ENCODE measurements around the gene CAMSAP3.

CAMSAP3 gene

GRCh38 chr19:7628589-7629311, 33.1 kb downstream of the CAMSAP3 start:
- Histone ChIP-seq H3K9ac (peak overlapping the region; percentile 61), H4K20me1 (ENCODE audit: insufficient read depth) (no peaks in the 10 kb centered on the region), H3K27ac (peak overlapping the region; percentile 16; the same call in 1 of the 2 replicates), H3K4me2 (peak overlapping the region; percentile 90), H3K79me2 (ENCODE audit: insufficient read depth, low read depth) (peaks cover 45% of the 10 kb centered on the region), H3K27me3 (ENCODE audit: insufficient read depth, low read depth) (no peaks in the 10 kb centered on the region), H3K36me3 (ENCODE audit: insufficient read depth) (no peaks in the 10 kb centered on the region), H2AFZ (ENCODE audit: low read depth) (peak overlapping the region; percentile 28; the same call in 1 of the 2 replicates), H3K4me3 (IDR thresholded peaks at IDR 0.05; ENCODE audit: insufficient read depth, low read depth, low read length) (no peak overlapping the region), H3K4me1 (ENCODE audit: low read depth, poor library complexity, severe bottlenecking) (peaks cover 12% of the 10 kb centered on the region)
- no peak for TF ChIP-seq CTCF (conservative IDR thresholded peaks at IDR 0.05; ENCODE audit: low read depth, low read length)

- Histone ChIP-seq H3K4me1 (ENCODE audit: low read depth, poor library complexity, severe bottlenecking) (peaks cover 12% of the 10 kb centered on the region), H3K9ac (peak within 1 kb of the TSS; percentile 78), H3K27ac (peak within 1 kb of the TSS; percentile 58), H3K4me2 (peak within 1 kb of the TSS; percentile 90), H4K20me1 (ENCODE audit: insufficient read depth) (no peaks in the 10 kb centered on the region), H3K79me2 (ENCODE audit: insufficient read depth, low read depth) (peaks cover 45% of the 10 kb centered on the region), H3K27me3 (ENCODE audit: insufficient read depth, low read depth) (no peaks in the 10 kb centered on the region), H2AFZ (ENCODE audit: low read depth) (peak within 1 kb of the TSS; percentile 50), H3K36me3 (ENCODE audit: insufficient read depth) (no peaks in the 10 kb centered on the region), H3K4me3 (IDR thresholded peaks at IDR 0.05; ENCODE audit: insufficient read depth, low read depth, low read length) (no peak within 1 kb of the TSS)
- no peak for TF ChIP-seq CTCF (conservative IDR thresholded peaks at IDR 0.05; ENCODE audit: low read depth, low read length)
These were observed 33.8 kb downstream of the CAMSAP3 start, which contains the start of the genes PET100 and XAB2 for GRCh38 chr19:7629347-7630054. TSS of gene PET100 (plus strand) at chr19:7629793. CDS start at chr19:7629834, 41 bp downstream. TSS of gene XAB2 (minus strand) at chr19:7629545. CDS start at chr19:7629527, 18 bp downstream.

GRCh38 chr19:7631577-7631976, 35.9 kb downstream of the CAMSAP3 start:
- Histone ChIP-seq H3K27ac (no peak overlapping the region), H3K79me2 (ENCODE audit: insufficient read depth, low read depth) (peaks cover 40% of the 10 kb centered on the region), H3K9ac (no peak overlapping the region), H3K27me3 (ENCODE audit: insufficient read depth, low read depth) (no peaks in the 10 kb centered on the region), H2AFZ (ENCODE audit: low read depth) (no peak overlapping the region), H3K4me1 (ENCODE audit: low read depth, poor library complexity, severe bottlenecking) (peaks cover 13% of the 10 kb centered on the region), H3K4me3 (IDR thresholded peaks at IDR 0.05; ENCODE audit: insufficient read depth, low read depth, low read length) (no peak overlapping the region), H4K20me1 (ENCODE audit: insufficient read depth) (no peaks in the 10 kb centered on the region), H3K4me2 (no peak overlapping the region), H3K36me3 (ENCODE audit: insufficient read depth) (no peaks in the 10 kb centered on the region)
- TF ChIP-seq CTCF (conservative IDR thresholded peaks at IDR 0.05; ENCODE audit: low read depth, low read length) = no peak

- Histone ChIP-seq H3K79me2 (ENCODE audit: insufficient read depth, low read depth) (peaks cover 32% of the 10 kb centered on the region), H2AFZ (ENCODE audit: low read depth) (no peak overlapping the region), H3K4me1 (ENCODE audit: low read depth, poor library complexity, severe bottlenecking) (peaks cover 16% of the 10 kb centered on the region), H3K4me3 (IDR thresholded peaks at IDR 0.05; ENCODE audit: insufficient read depth, low read depth, low read length) (no peak overlapping the region), H3K27me3 (ENCODE audit: insufficient read depth, low read depth) (no peaks in the 10 kb centered on the region), H3K4me2 (no peak overlapping the region), H3K36me3 (ENCODE audit: insufficient read depth) (no peaks in the 10 kb centered on the region), H3K9ac (no peak overlapping the region), H3K27ac (no peak overlapping the region), H4K20me1 (ENCODE audit: insufficient read depth) (no peaks in the 10 kb centered on the region)
- no peak for TF ChIP-seq CTCF (conservative IDR thresholded peaks at IDR 0.05; ENCODE audit: low read depth, low read length)
These were observed 36.9 kb downstream of the CAMSAP3 start for GRCh38 chr19:7632340-7633203.
